ENCODE measurements around the gene EDN1. TPM values are rescaled to one million over a fixed set of nuclear protein-coding genes. Genes with fewer than 3 reads are reported as not detected.

The EDN1 gene
- polyA plus RNA-seq, 1 donor (not counting 4 experiments of a cell fraction or from before 2014, with no cell fraction given) = 17.2 TPM

DNA sequence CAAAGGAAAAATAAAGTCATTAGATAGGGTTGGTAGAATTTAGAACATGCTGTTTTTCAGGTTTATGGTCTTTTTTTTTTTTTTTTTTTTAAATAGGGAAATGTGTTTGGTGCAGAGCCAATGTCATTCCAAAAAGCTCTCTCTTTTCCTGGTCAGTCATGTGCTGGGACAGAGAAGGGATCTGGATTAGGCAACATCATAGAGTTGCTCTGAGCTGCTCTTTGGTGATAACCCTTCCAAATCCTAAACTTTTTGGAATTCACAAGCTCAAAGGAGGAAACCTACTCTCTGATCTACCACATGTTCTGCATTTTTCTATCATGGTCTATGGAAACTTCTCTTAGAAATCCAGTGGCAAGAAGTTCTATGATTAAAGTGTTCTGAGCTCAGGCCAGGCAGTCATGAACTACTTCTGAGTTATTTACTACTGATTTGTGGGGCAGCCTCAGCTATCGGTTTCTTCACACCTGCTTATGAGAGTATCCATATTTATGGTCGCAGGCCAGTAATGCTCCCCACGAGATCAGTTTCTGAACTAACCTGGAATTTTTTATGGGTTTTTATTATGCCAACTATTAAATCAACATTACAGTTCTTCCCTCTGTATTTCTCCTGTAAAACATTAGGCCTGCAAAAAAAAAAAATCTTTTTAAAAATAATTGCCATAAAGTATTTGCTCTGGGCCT lies 4.8 kb downstream of the EDN1 start:
- Histone ChIP-seq H3K36me3 (ENCODE audit: control insufficient read depth in 2 of 2, extremely low read depth in 1 of 2, insufficient read depth in 2 of 2, low read length in 2 of 2) (peaks cover 9 to 37% of the 10 kb centered on the region in 2 experiments), H3K9ac (ENCODE audit: control insufficient read depth, extremely low read depth, insufficient read depth, low read length) (no peak overlapping the region), H3K4me1 (ENCODE audit: control insufficient read depth, extremely low read depth, insufficient read depth, low read length) (peaks cover 52% of the 10 kb centered on the region), H2AFZ (ENCODE audit: control insufficient read depth, low read length) (no peak overlapping the region), H3K9me3 (ENCODE audit: control insufficient read depth, low read depth, low read length) (no peaks in the 10 kb centered on the region), H3K79me2 (ENCODE audit: control insufficient read depth, insufficient read depth, low read length) (peaks cover 20% of the 10 kb centered on the region), H3K9me1 (ENCODE audit: control insufficient read depth, extremely low read depth, insufficient read depth, low read length) (no peaks in the 10 kb centered on the region), H3K27ac (ENCODE audit: control insufficient read depth, insufficient read depth, low read length) (peak overlapping the region; percentile 83), H3K4me2 (ENCODE audit: control insufficient read depth, extremely low read depth, insufficient read depth, low read depth, low read length) (peak overlapping the region; percentile 8), H3K27me3 (ENCODE audit: control insufficient read depth, extremely low read depth, insufficient read depth, low read length) (no peaks in the 10 kb centered on the region), H4K20me1 (ENCODE audit: control insufficient read depth, extremely low read depth, insufficient read depth, low read length) (no peaks in the 10 kb centered on the region), H3K4me3 (ENCODE audit: control insufficient read depth in 2 of 3, extremely low read depth in 1 of 3, insufficient read depth in 2 of 3, low read depth in 1 of 3, low read length in 3 of 3) (no peak overlapping the region)
- TF ChIP-seq CTCF (optimal IDR thresholded peaks at IDR 0.05 in 1 of 3, IDR thresholded peaks at IDR 0.05 in 1 of 3, conservative IDR thresholded peaks at IDR 0.05 in 1 of 3; ENCODE audit: extremely low read depth in 1 of 3, insufficient read depth in 2 of 3, low read length in 3 of 3) (no peak), EZH2 (IDR thresholded peaks at IDR 0.05; ENCODE audit: low read length) (no peak)
- dilution Hi-C loops (cut with MboI; ENCODE audit: extremely low pct_ligation_motif_present, low sequenced_read_pairs) = no loop called here
- FAIRE-seq = no peak
- no peak for DNase-seq (ENCODE audit: low read depth, low spot score)

GRCh38 chr6:12295558-12296254 lies 5.5 kb downstream of the EDN1 start:
- no peaks in the 10 kb centered on the region for H3K27me3 ChIP-seq (ENCODE audit: control insufficient read depth, extremely low read depth, insufficient read depth, low read length)

More at GRCh38 chr6:12295558-12296254, 5.5 kb downstream of the EDN1 start:
- Histone ChIP-seq H2AFZ (ENCODE audit: control insufficient read depth, low read length) (no peak overlapping the region), H3K79me2 (ENCODE audit: control insufficient read depth, insufficient read depth, low read length) (peaks cover 19% of the 10 kb centered on the region), H3K9me1 (ENCODE audit: control insufficient read depth, extremely low read depth, insufficient read depth, low read length) (no peaks in the 10 kb centered on the region), H3K9ac (ENCODE audit: control insufficient read depth, extremely low read depth, insufficient read depth, low read length) (peak overlapping the region; percentile 43), H3K4me1 (ENCODE audit: control insufficient read depth, extremely low read depth, insufficient read depth, low read length) (peaks cover 52% of the 10 kb centered on the region), H3K4me2 (ENCODE audit: control insufficient read depth, extremely low read depth, insufficient read depth, low read depth, low read length) (peak overlapping the region; percentile 61), H3K36me3 (ENCODE audit: control insufficient read depth in 2 of 2, extremely low read depth in 1 of 2, insufficient read depth in 2 of 2, low read length in 2 of 2) (peaks cover 9 to 37% of the 10 kb centered on the region in 2 experiments), H4K20me1 (ENCODE audit: control insufficient read depth, extremely low read depth, insufficient read depth, low read length) (no peaks in the 10 kb centered on the region), H3K27ac (ENCODE audit: control insufficient read depth, insufficient read depth, low read length) (peak overlapping the region; percentile 83), H3K9me3 (ENCODE audit: control insufficient read depth, low read depth, low read length) (no peaks in the 10 kb centered on the region), H3K4me3 (ENCODE audit: control insufficient read depth in 2 of 3, extremely low read depth in 1 of 3, insufficient read depth in 2 of 3, low read depth in 1 of 3, low read length in 3 of 3) (peak overlapping the region in 1 of 3 experiments; percentile 29)
- dilution Hi-C loops (cut with MboI; ENCODE audit: extremely low pct_ligation_motif_present, low sequenced_read_pairs) = no loop called here
- no peak for FAIRE-seq
- TF ChIP-seq EZH2 (IDR thresholded peaks at IDR 0.05; ENCODE audit: low read length) (no peak), CTCF (optimal IDR thresholded peaks at IDR 0.05 in 1 of 3, IDR thresholded peaks at IDR 0.05 in 1 of 3, conservative IDR thresholded peaks at IDR 0.05 in 1 of 3; ENCODE audit: extremely low read depth in 1 of 3, insufficient read depth in 2 of 3, low read length in 3 of 3) (peak in 1 of 3 experiments; percentile 7)
- DNase-seq (ENCODE audit: low read depth, low spot score) = no peak
